SK-N-SH (cell line): ENCODE results near the gene SH2D4B. TPM values are rescaled to one million over a fixed set of nuclear protein-coding genes. Genes with fewer than 3 reads are reported as not detected.

ENCODE experiments used
- CTCF ChIA-PET: fragments of 300-600, 350-600 bp; formaldehyde crosslinking; extraction: SDS; loops from one replicate; lab custom pipeline; 2021; lab: Yijun Ruan, JAX
- POLR2A ChIA-PET: fragments of 350-600 bp; sonication (Branson Sonifier 250); formaldehyde crosslinking; extraction: SDS; loops from one replicate; lab custom pipeline; 2020; ENCODE audit warnings: antibody characterized with exemption, inconsistent platforms; lab: Yijun Ruan, JAX
- DNase-seq: peaks from one replicate; pipeline ENCODE4 v3.0.0; 2012
- H2AFZ ChIP-seq: fragments of 200-600 bp; sonication (generic); 2 replicates; pipeline ENCODE4 v1.8.1; 2016; ENCODE audit warnings: antibody characterized with exemption, mild to moderate bottlenecking, low read depth
- H3F3A ChIP-seq: fragments of 200-600 bp; sonication (generic); replicated peaks from 2 replicates; pipeline ENCODE3; 2016; ENCODE audit warnings: antibody characterized with exemption, mild to moderate bottlenecking; ENCODE audit not compliant: insufficient read depth
- H3K27ac ChIP-seq, 2 experiments: fragments of 200-500 bp in 1 of 2; fragments of 200-600 bp in 1 of 2; sonication (Bioruptor generic) in 1 of 2; sonication (generic), shearing (Covaris generic) in 1 of 2; 2 replicates each; pipeline versions ENCODE4 v1.5.1 to v1.6.1; 2014 to 2016; ENCODE audit warnings: low read depth in 2 of 2, inconsistent platforms in 1 of 2, low read length in 1 of 2, mild to moderate bottlenecking in 1 of 2, mixed read lengths in 1 of 2
- H3K27me3 ChIP-seq: fragments of 200-600 bp; sonication (generic), shearing (Covaris generic); 2 replicates; pipeline ENCODE4 v1.6.1; 2016; ENCODE audit warnings: mixed run types; ENCODE audit not compliant: insufficient read depth
- H3K36me3 ChIP-seq, 2 experiments: fragments of 200-500 bp in 1 of 2; fragments of 200-600 bp in 1 of 2; sonication (Bioruptor generic) in 1 of 2; sonication (generic) in 1 of 2; replicated peaks in 1 of 2; 2 replicates each; pipeline versions ENCODE3 to v1.5.1; 2014 to 2016; ENCODE audit warnings: low read length in 1 of 2, mild to moderate bottlenecking in 1 of 2; ENCODE audit not compliant: insufficient read depth in 2 of 2, control insufficient read depth in 1 of 2
- H3K4me1 ChIP-seq, 2 experiments: fragments of 200-500 bp in 1 of 2; fragments of 200-600 bp in 1 of 2; sonication (Bioruptor generic) in 1 of 2; sonication (generic), shearing (Covaris generic) in 1 of 2; 2 replicates each; pipeline versions ENCODE4 v1.5.1 to v1.6.1; 2014 to 2016; ENCODE audit warnings: low read depth in 1 of 2, low read length in 1 of 2, mixed run types in 1 of 2; ENCODE audit not compliant: insufficient read depth in 2 of 2, control insufficient read depth in 1 of 2
- H3K4me2 ChIP-seq: fragments of 200-600 bp; sonication (generic), shearing (Covaris generic); 2 replicates; pipeline ENCODE4 v1.6.1; 2017; ENCODE audit warnings: mixed run types
- H3K4me3 ChIP-seq, 2 experiments: fragments of 200-500 bp in 1 of 2; fragments of 200-600 bp in 1 of 2; sonication (Bioruptor generic) in 1 of 2; sonication (generic), shearing (Covaris generic) in 1 of 2; 2 replicates each; pipeline versions ENCODE4 v1.5.1 to v1.8.1; 2014 to 2016; ENCODE audit warnings: low read depth in 2 of 2, inconsistent platforms in 1 of 2, low read length in 1 of 2, mild to moderate bottlenecking in 1 of 2, mixed read lengths in 1 of 2, moderate library complexity in 1 of 2
- H3K79me2 ChIP-seq: fragments of 200-600 bp; sonication (generic); 2 replicates; pipeline ENCODE4 v1.8.1; 2017; ENCODE audit warnings: mild to moderate bottlenecking; ENCODE audit not compliant: insufficient read depth
- H3K9ac ChIP-seq: fragments of 200-600 bp; sonication (generic); 2 replicates; pipeline ENCODE4 v1.6.1; 2017; ENCODE audit warnings: mixed run types
- H3K9me2 ChIP-seq: fragments of 200-600 bp; sonication (generic); 2 replicates; pipeline ENCODE4 v1.6.1; 2017; ENCODE audit warnings: mixed run types
- H3K9me3 ChIP-seq: fragments of 200-600 bp; sonication (generic); 2 replicates; pipeline ENCODE4 v1.6.1; 2017; ENCODE audit warnings: mixed run types, mild to moderate bottlenecking, moderate library complexity
- H4K20me1 ChIP-seq: fragments of 200-600 bp; sonication (generic); 2 replicates; pipeline ENCODE4 v1.6.1; 2017; ENCODE audit warnings: mild to moderate bottlenecking, mixed run types; ENCODE audit not compliant: insufficient read depth
- CHD2 ChIP-seq: fragments of 150-350 bp; IDR thresholded peaks from 2 replicates; pipeline ENCODE4 v1.6.1; 2018; ENCODE audit warnings: low read length; ENCODE audit not compliant: partially characterized antibody
- FOSL2 ChIP-seq: IDR thresholded peaks from 2 replicates; pipeline ENCODE4 v1.4.0; 2012; ENCODE audit warnings: low read depth, mild to moderate bottlenecking, moderate library complexity, borderline replicate concordance
- FOXM1 ChIP-seq: IDR thresholded peaks from 2 replicates; pipeline ENCODE4 v1.4.0; 2012; ENCODE audit warnings: low read depth, mild to moderate bottlenecking
- GABPA ChIP-seq: IDR thresholded peaks from 2 replicates; pipeline ENCODE4 v1.4.0; 2012; ENCODE audit warnings: low read depth, mild to moderate bottlenecking
- GATA2 ChIP-seq: sonication (generic); formaldehyde crosslinking; IDR thresholded peaks from 2 replicates; pipeline ENCODE4 v1.5.0; 2020; ENCODE audit warnings: mild to moderate bottlenecking, missing genetic modification reagents
- IRF3 ChIP-seq: fragments of 150-350 bp; IDR thresholded peaks from 2 replicates; pipeline ENCODE4 v1.6.1; 2016; ENCODE audit warnings: mild to moderate bottlenecking, low read depth, low read length
- MEF2A ChIP-seq: IDR thresholded peaks from 2 replicates; pipeline ENCODE4 v1.4.0; 2012; ENCODE audit warnings: low read depth, borderline replicate concordance
- MXI1 ChIP-seq: IDR thresholded peaks from 2 replicates; pipeline ENCODE4 v1.6.1; 2012; ENCODE audit warnings: mild to moderate bottlenecking, low read depth, low read length, improper control_type of control experiment
- NFIC ChIP-seq: IDR thresholded peaks from 2 replicates; pipeline ENCODE4 v1.4.0; 2012; ENCODE audit warnings: borderline replicate concordance
- PBX3 ChIP-seq: IDR thresholded peaks from 2 replicates; pipeline ENCODE4; 2012
- POLR2AphosphoS5 ChIP-seq: IDR thresholded peaks from 2 replicates; pipeline ENCODE4 v1.6.1; 2012; ENCODE audit warnings: low read depth, low read length
- RCOR1 ChIP-seq: fragments of 150-350 bp; IDR thresholded peaks from 2 replicates; pipeline ENCODE4 v1.6.1; 2017; ENCODE audit warnings: antibody characterized with exemption, low read length
- RFX5 ChIP-seq: IDR thresholded peaks from 2 replicates; pipeline ENCODE4 v1.6.1; 2012; ENCODE audit warnings: mild to moderate bottlenecking, improper control_type of control experiment, low read length
- SIN3A ChIP-seq: IDR thresholded peaks from 2 replicates; pipeline ENCODE4 v1.6.1; 2012; ENCODE audit warnings: low read depth, mild to moderate bottlenecking, low read length, moderate library complexity, borderline replicate concordance
- SMC3 ChIP-seq: IDR thresholded peaks from 2 replicates; pipeline ENCODE4 v1.6.1; 2012; ENCODE audit warnings: low read depth, low read length, improper control_type of control experiment
- TAF1 ChIP-seq: IDR thresholded peaks from 2 replicates; pipeline ENCODE4 v1.6.1; 2012; ENCODE audit warnings: low read depth, mild to moderate bottlenecking, low read length, moderate library complexity, borderline replicate concordance
- TCF12 ChIP-seq: IDR thresholded peaks from 2 replicates; pipeline ENCODE4 v1.4.0; 2012
- TEAD4 ChIP-seq: IDR thresholded peaks from 2 replicates; pipeline ENCODE4 v1.4.0; 2012; ENCODE audit warnings: mild to moderate bottlenecking, borderline replicate concordance; ENCODE audit not compliant: insufficient read depth
- YY1 ChIP-seq: IDR thresholded peaks from 2 replicates; pipeline ENCODE4 v1.4.0; 2012; ENCODE audit warnings: low read depth, mild to moderate bottlenecking
- WGBS: methylation state at CpG from one replicate; pipeline ENCODE4 v1.1.6; 2017; ENCODE audit warnings: low lambda C conversion rate; 5-methylcytosine and 5-hydroxymethylcytosine counted together
- polyA plus RNA-seq, 3 experiments: library from polyadenylated mRNA; depleted of rRNA; stranded (reverse); fragments of >200 nt; gene quantifications; 2 replicates each; pipeline ENCODE4 v1.2.3, GENCODE V29; 2012

Gene SH2D4B
- polyA plus RNA-seq, 1 of the 3 experiments (the other 2 are of a cell fraction), result not detected

- ChIA-PET POLR2A (no interaction called here), CTCF (no interaction called here)
- H3K9me3 ChIP-seq, result no peaks in the 10 kb centered on the region
- H2AFZ ChIP-seq, result no peak overlapping the region
- no peaks in the 10 kb centered on the region for H3F3A ChIP-seq
- H3K9me2 ChIP-seq, result no peaks in the 10 kb centered on the region
- no peaks in the 10 kb centered on the region for H4K20me1 ChIP-seq
- H3K4me2 ChIP-seq, result no peak overlapping the region
- H3K27me3 ChIP-seq, result no peaks in the 10 kb centered on the region; the same call in 1 of the 2 replicates
- no peak for DNase-seq
- H3K36me3 ChIP-seq, result no peaks in the 10 kb centered on the region
- H3K4me3 ChIP-seq, result no peak overlapping the region
- H3K79me2 ChIP-seq, result no peaks in the 10 kb centered on the region
- no peaks in the 10 kb centered on the region for H3K4me1 ChIP-seq
- H3K27ac ChIP-seq, result no peak overlapping the region
- TF ChIP-seq SIN3A (no peak), TCF12 (no peak), GATA2 (no peak), TAF1 (no peak), FOSL2 (no peak), GABPA (no peak), NFIC (no peak), MXI1 (no peak), RFX5 (no peak), POLR2AphosphoS5 (no peak), MEF2A (no peak), CHD2 (no peak), RCOR1 (no peak), IRF3 (no peak)
- 85% methylated on average over 9 of the region's 9 CpGs for WGBS
- no peak overlapping the region for H3K9ac ChIP-seq
These were observed 33.6 kb downstream of the SH2D4B start for GRCh38 chr10:80571352-80571751.

- Histone ChIP-seq H3K36me3 (no peaks in the 10 kb centered on the region), H3K4me3 (no peak overlapping the region), H3K9me2 (no peaks in the 10 kb centered on the region), H3K79me2 (no peaks in the 10 kb centered on the region)
- WGBS, result 13% methylated on average over 5 of the region's 5 CpGs
- CTCF ChIA-PET, result interaction anchor here (0.8 to 1.6 kb wide), 3 partner anchors 17 to 73 kb away, joined by 3 to 6 read pairs (median 3); no protein-coding TSS in a partner anchor
- POLR2A ChIA-PET, result no interaction called here
- TF ChIP-seq IRF3 (no peak), SMC3 (no peak), GATA2 (no peak), GABPA (no peak), FOXM1 (no peak), YY1 (no peak), TEAD4 (no peak), MXI1 (no peak), TAF1 (no peak), PBX3 (no peak), TCF12 (no peak), SIN3A (no peak), MEF2A (no peak), CHD2 (no peak), RFX5 (no peak)
- TF ChIP-seq, all 33 proteins: peak for 0
- no peak overlapping the region for H2AFZ ChIP-seq
- no peak overlapping the region for H3K4me2 ChIP-seq
- no peaks in the 10 kb centered on the region for H4K20me1 ChIP-seq
- no peak for DNase-seq
- H3K27me3 ChIP-seq, result no peaks in the 10 kb centered on the region
- no peaks in the 10 kb centered on the region; a peak in 1 of 4 replicates for H3K4me1 ChIP-seq
- no peak overlapping the region for H3K27ac ChIP-seq
- H3F3A ChIP-seq, result no peaks in the 10 kb centered on the region
- H3K9ac ChIP-seq, result no peak overlapping the region
- H3K9me3 ChIP-seq, result no peaks in the 10 kb centered on the region
These were observed 41.6 kb downstream of the SH2D4B start for GRCh38 chr10:80579181-80579763.
